Activated CD4-positive, alpha-beta T cell treated with anti-CD3 and anti-CD28 coated beads for 36 hours (primary cell): Measurements from ENCODE around the gene OR4K17. TPM values are rescaled to one million over a fixed set of nuclear protein-coding genes. Genes with fewer than 3 reads are reported as not detected.
"Not testable (repeated sequence)": the region's sequence is repeated elsewhere in the genome, so short reads cannot be mapped to it uniquely, and the experiment has no call there.

ENCODE experiments used
- ATAC-seq: fragments of 200-7000 bp; cut with Tn5 transposase; one replicate; pipeline ENCODE4 v1.10.0; 2021; ENCODE audit warnings: mild to moderate bottlenecking, moderate library complexity
- CTCF ChIA-PET: fragments of 350-600 bp; sonication (Branson Sonifier 250); formaldehyde crosslinking; loops from one replicate; lab custom pipeline; 2021; ENCODE audit warnings: antibody characterized with exemption; lab: Charles Lee
- POLR2A ChIA-PET: fragments of 350-600 bp; sonication (Branson Sonifier 250); formaldehyde crosslinking; loops from one replicate; lab custom pipeline; 2021; ENCODE audit warnings: antibody characterized with exemption, inconsistent platforms; lab: Charles Lee
- DNase-seq: peaks from one replicate; pipeline ENCODE4 v3.0.0-alpha.2; 2020
- H3K27ac Mint-ChIP-seq: one replicate; pipeline ENCODE4 v1.8.0; 2021; ENCODE audit warnings: mixed read lengths
- H3K27me3 Mint-ChIP-seq: one replicate; pipeline ENCODE4 v1.8.0; 2021; ENCODE audit warnings: mixed read lengths
- H3K36me3 Mint-ChIP-seq: one replicate; pipeline ENCODE4 v1.8.0; 2021; ENCODE audit warnings: low read depth, mixed read lengths
- H3K4me1 Mint-ChIP-seq: one replicate; pipeline ENCODE4 v1.8.0; 2021; ENCODE audit warnings: mixed read lengths
- H3K4me3 Mint-ChIP-seq: one replicate; pipeline ENCODE4 v1.8.0; 2021; ENCODE audit warnings: mild to moderate bottlenecking, moderate library complexity, mixed read lengths
- H3K9me3 Mint-ChIP-seq: one replicate; pipeline ENCODE4 v1.8.0; 2021; ENCODE audit warnings: low read depth, mixed read lengths
- intact Hi-C, 2 experiments: fragments of 100-400 bp; cut with DNase I in 1 of 2; cut with micrococcal nuclease in 1 of 2; formaldehyde crosslinking; loops; one replicate each; pipeline versions ENCODE4 v1.14.2 to v1.15.1; 2022 to 2024; cut with DNase I, micrococcal nuclease
- total RNA-seq, 2 experiments: library from RNA; stranded (reverse); gene quantifications; one replicate each; pipeline ENCODE4 v1.2.3, GENCODE V29; 2021

The OR4K17 gene
- total RNA-seq, 2 experiments from 2014 or later, result not detected

GRCh38 chr14:20169852-20170251, 59.3 kb downstream of the OR4K17 start:
- intact Hi-C loops, H3K4me1 Mint-ChIP-seq, H3K27me3 Mint-ChIP-seq, DNase-seq, H3K4me3 Mint-ChIP-seq, H3K36me3 Mint-ChIP-seq, ATAC-seq, H3K9me3 Mint-ChIP-seq, POLR2A ChIA-PET, H3K27ac Mint-ChIP-seq: not testable (repeated sequence)
- CTCF ChIA-PET, result interaction anchor here (0.6 kb wide), 1 partner anchor 598 kb away, joined by 3 read pairs; no protein-coding TSS in a partner anchor

Other genes starting within 250 kb of the OR4K17 start
- not detected for gene OR4K2, start 235.6 kb upstream of the OR4K17 start, total RNA-seq
- gene OR4K5, start 190.1 kb upstream of the OR4K17 start, total RNA-seq, result not detected
- gene OR4K1, start 179.8 kb upstream of the OR4K17 start, total RNA-seq, result not detected
- not detected for gene OR4K15, start 135.1 kb upstream of the OR4K17 start, total RNA-seq
- gene OR4Q2, start 108.6 kb upstream of the OR4K17 start, total RNA-seq, result not detected
- not detected for gene OR4K14, start 91.4 kb upstream of the OR4K17 start, total RNA-seq
- not detected for gene OR4K13, start 74.7 kb upstream of the OR4K17 start, total RNA-seq
- not detected for gene OR4L1, start 50.7 kb upstream of the OR4K17 start, total RNA-seq
- gene OR4N5, start 28.1 kb downstream of the OR4K17 start, total RNA-seq, result not detected
- not detected for gene OR11G2, start 80.2 kb downstream of the OR4K17 start, total RNA-seq
- gene OR11H6, start 113.0 kb downstream of the OR4K17 start, total RNA-seq, result not detected
- not detected for gene OR11H7, start 118.2 kb downstream of the OR4K17 start, total RNA-seq
- not detected for gene OR11H4, start 128.5 kb downstream of the OR4K17 start, total RNA-seq
- 10 to 100 TPM; 21.6 to 23.5 TPM for gene TTC5, start 195.2 kb downstream of the OR4K17 start, total RNA-seq
- 10 to 100 TPM; 57.4 to 67.0 TPM for gene CCNB1IP1, start 222.5 kb downstream of the OR4K17 start, total RNA-seq
- 10 to 100 TPM; 39.4 to 41.8 TPM for gene PARP2, start 232.9 kb downstream of the OR4K17 start, total RNA-seq